Mesothelial cell of epicardium (in vitro differentiated cells): Measurements from ENCODE around the gene C1orf50. TPM values are rescaled to one million over a fixed set of nuclear protein-coding genes. Genes with fewer than 3 reads are reported as not detected.
"Not testable (repeated sequence)": the region's sequence is repeated elsewhere in the genome, so short reads cannot be mapped to it uniquely, and the experiment has no call there.

ENCODE experiments used
- DNase-seq, 2 experiments: peaks; one replicate each; pipeline ENCODE4 v3.0.0; 2021; ENCODE audit warnings: low spot score in 2 of 2; ENCODE audit not compliant: unreplicated experiment in 2 of 2
- H3K27ac Mint-ChIP-seq: 2 replicates; pipeline ENCODE4 v1.8.0; 2021; ENCODE audit warnings: mixed read lengths
- H3K27me3 Mint-ChIP-seq: 2 replicates; pipeline ENCODE4 v1.8.0; 2021; ENCODE audit warnings: low read depth, mixed read lengths
- H3K36me3 Mint-ChIP-seq: 2 replicates; pipeline ENCODE4 v1.8.0; 2021; ENCODE audit warnings: mixed read lengths
- H3K4me1 Mint-ChIP-seq: 2 replicates; pipeline ENCODE4 v1.8.0; 2021; ENCODE audit warnings: mixed read lengths
- H3K4me3 Mint-ChIP-seq: 2 replicates; pipeline ENCODE4 v1.8.0; 2021; ENCODE audit warnings: mild to moderate bottlenecking, moderate library complexity, mixed read lengths
- H3K9me3 Mint-ChIP-seq: 2 replicates; pipeline ENCODE4 v1.8.0; 2021; ENCODE audit warnings: mixed read lengths
- CTCF ChIP-seq: fragments of 200-600 bp; sonication (generic); IDR thresholded peaks from one replicate; pipeline ENCODE4 v1.5.0; 2021; ENCODE audit warnings: antibody characterized with exemption; ENCODE audit not compliant: unreplicated experiment
- total RNA-seq: library from RNA; stranded (reverse); gene quantifications from 3 replicates; pipeline ENCODE4 v1.2.1, GENCODE V29; 2021

The C1orf50 gene
- total RNA-seq, 1 donor from 2014 or later: 10.4 TPM

DNA sequence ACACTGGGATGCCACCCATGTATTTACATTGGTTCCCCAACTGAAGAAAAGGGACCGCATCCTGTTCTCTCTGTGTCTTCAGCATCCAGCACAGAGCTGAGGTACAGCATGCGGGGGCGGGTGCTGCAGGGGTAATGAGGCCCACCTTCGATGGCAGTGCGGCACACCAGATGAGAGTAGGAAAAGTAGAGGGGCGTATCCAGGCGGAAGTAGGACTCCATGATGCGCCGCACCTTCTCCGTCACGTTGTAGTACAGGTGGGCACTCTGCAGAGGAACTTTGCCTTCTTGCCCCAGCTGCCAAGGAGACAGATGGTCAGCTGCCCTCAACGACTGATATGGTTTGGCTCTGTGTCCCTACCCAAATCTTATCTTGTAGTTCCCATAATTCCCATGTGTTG, 17.0 kb upstream of the C1orf50 start:
- no peak for TF ChIP-seq CTCF
- Mint-ChIP-seq H3K9me3 (peaks cover 14% of the 10 kb centered on the region), H3K36me3 (peaks cover 67% of the 10 kb centered on the region), H3K4me3 (no peak overlapping the region), H3K27me3 (no peaks in the 10 kb centered on the region), H3K27ac (no peak overlapping the region), H3K4me1 (no peaks in the 10 kb centered on the region)
- no peak for DNase-seq

GRCh38 chr1:42751511-42752070, 15.5 kb upstream of the C1orf50 start:
- Mint-ChIP-seq H3K9me3 (peaks cover 14% of the 10 kb centered on the region), H3K36me3 (peaks cover 71% of the 10 kb centered on the region)
- H3K4me3 Mint-ChIP-seq, H3K27me3 Mint-ChIP-seq, H3K27ac Mint-ChIP-seq, H3K4me1 Mint-ChIP-seq, DNase-seq: not testable (repeated sequence)

- Mint-ChIP-seq H3K9me3 (peaks cover 14% of the 10 kb centered on the region), H3K4me3 (no peak overlapping the region)
Measured at GRCh38 chr1:42752284-42752683, 14.8 kb upstream of the C1orf50 start.

GRCh38 chr1:42753070-42753469, 14.0 kb upstream of the C1orf50 start:
- TF ChIP-seq CTCF: no peak
- H3K4me1 Mint-ChIP-seq: no peaks in the 10 kb centered on the region
- H3K27ac Mint-ChIP-seq: no peak overlapping the region
- H3K4me3 Mint-ChIP-seq: no peak overlapping the region
- peaks cover 66% of the 10 kb centered on the region for H3K36me3 Mint-ChIP-seq
- no peaks in the 10 kb centered on the region for H3K27me3 Mint-ChIP-seq
- no peak for DNase-seq
- peaks cover 14% of the 10 kb centered on the region for H3K9me3 Mint-ChIP-seq

More at GRCh38 chr1:42752284-42752683, 14.8 kb upstream of the C1orf50 start:
- DNase-seq: no peak
- Mint-ChIP-seq H3K4me1 (no peaks in the 10 kb centered on the region), H3K27ac (no peak overlapping the region), H3K36me3 (peaks cover 68% of the 10 kb centered on the region), H3K27me3 (no peaks in the 10 kb centered on the region)
- no peak for TF ChIP-seq CTCF

- DNase-seq: no peak
- Mint-ChIP-seq H3K36me3 (peaks cover 40% of the 10 kb centered on the region), H3K4me3 (no peak overlapping the region), H3K27me3 (no peaks in the 10 kb centered on the region), H3K9me3 (peaks cover under 1% of the 10 kb centered on the region), H3K4me1 (no peaks in the 10 kb centered on the region), H3K27ac (peak overlapping the region; percentile 57)
- TF ChIP-seq CTCF: peak; percentile 60
Measured at GRCh38 chr1:42756956-42757891, 9.8 kb upstream of the C1orf50 start.

DNA sequence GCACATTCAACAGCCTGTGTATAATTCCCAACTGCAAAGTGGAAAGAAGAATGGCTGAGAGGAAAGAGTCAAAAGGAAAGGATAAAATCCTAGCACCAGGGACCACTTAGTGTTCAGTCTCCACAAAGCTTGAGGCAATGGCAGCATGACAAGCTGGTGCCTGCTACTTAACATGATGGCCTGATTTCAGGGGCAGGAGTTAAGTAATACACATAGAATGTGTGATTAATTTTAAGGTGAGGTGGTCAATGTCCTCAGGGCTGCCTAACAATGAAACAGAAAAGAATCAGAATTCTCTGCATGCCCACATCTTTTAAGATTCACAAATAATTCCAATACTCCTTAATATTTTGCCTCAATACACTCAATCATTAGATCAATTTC, 9.2 kb upstream of the C1orf50 start:
- no peak overlapping the region for H3K27ac Mint-ChIP-seq
- H3K9me3 Mint-ChIP-seq: no peaks in the 10 kb centered on the region
- peaks cover 33% of the 10 kb centered on the region for H3K36me3 Mint-ChIP-seq

More for the DNA sequence above, 9.2 kb upstream of the C1orf50 start:
- DNase-seq: no peak
- Mint-ChIP-seq H3K27me3 (no peaks in the 10 kb centered on the region), H3K4me1 (no peaks in the 10 kb centered on the region), H3K4me3 (no peak overlapping the region)
- TF ChIP-seq CTCF: no peak
